Activated naive CD8-positive, alpha-beta T cell treated with anti-CD3 and anti-CD28 coated beads, Interleukin-2, amount 50 U/mL, for 16 hours (primary cell): ENCODE data around the gene SPNS2.

ENCODE experiments used
- DNase-seq: peaks from one replicate; pipeline ENCODE4 v3.0.0-alpha.2; 2020; ENCODE audit warnings: low read depth, low spot score

Gene SPNS2

GRCh38 chr17:4498461-4499397 lies at the start of gene SPNS2:
Gene SPNS2 (plus strand): TSS chr17:4498881. CDS start chr17:4499048, 167 bp downstream.
- DNase-seq = peak; percentile 17

GRCh38 chr17:4449736-4450135 lies 48.9 kb upstream of the SPNS2 start:
- DNase-seq = no peak

- DNase-seq = no peak
Measured at GRCh38 chr17:4450710-4451316, 47.9 kb upstream of the SPNS2 start.

- no peak for DNase-seq
Measured at GRCh38 chr17:4453812-4454591, 44.7 kb upstream of the SPNS2 start.

- no peak for DNase-seq
Measured at GRCh38 chr17:4460661-4461060, 38.0 kb upstream of the SPNS2 start.

GRCh38 chr17:4463818-4464476 lies 34.7 kb upstream of the SPNS2 start:
- DNase-seq = no peak

GRCh38 chr17:4465786-4466185 lies 32.9 kb upstream of the SPNS2 start:
- DNase-seq = no peak

GRCh38 chr17:4467287-4467686 lies 31.4 kb upstream of the SPNS2 start:
- DNase-seq = no peak

GRCh38 chr17:4469552-4469951 lies 29.1 kb upstream of the SPNS2 start:
- no peak for DNase-seq

- no peak for DNase-seq
Measured at GRCh38 chr17:4472286-4472685, 26.4 kb upstream of the SPNS2 start.

- no peak for DNase-seq
Measured at GRCh38 chr17:4474093-4474492, 24.6 kb upstream of the SPNS2 start.

GRCh38 chr17:4475001-4475400 lies 23.7 kb upstream of the SPNS2 start:
- DNase-seq = no peak

GRCh38 chr17:4475463-4475862 lies 23.2 kb upstream of the SPNS2 start:
- no peak for DNase-seq

- DNase-seq = no peak
Measured at GRCh38 chr17:4476017-4476416, 22.7 kb upstream of the SPNS2 start.

GRCh38 chr17:4476511-4477070 lies 22.1 kb upstream of the SPNS2 start:
- no peak for DNase-seq

- no peak for DNase-seq
Measured at GRCh38 chr17:4477255-4477791, 21.4 kb upstream of the SPNS2 start.

- no peak for DNase-seq
Measured at GRCh38 chr17:4478318-4478830, 20.3 kb upstream of the SPNS2 start.

GRCh38 chr17:4479340-4479981 lies 19.2 kb upstream of the SPNS2 start:
- no peak for DNase-seq

GRCh38 chr17:4479982-4480751 lies 18.5 kb upstream of the SPNS2 start:
- DNase-seq = no peak
